ENCODE results near the gene PLEKHG3.

Gene PLEKHG3

GRCh38 chr14:64759555-64759938 is 55.3 kb downstream of the PLEKHG3 start:
- no peak for DNase-seq
- H3K27me3 ChIP-seq (replicated peaks), result no peaks in the 10 kb centered on the region
- in situ Hi-C loops (cut with HindIII; ENCODE audit: low pct_ligation_motif_present, low sequenced_read_pairs), result no loop called here
- peak overlapping the region; percentile 81 for H3K27ac ChIP-seq
- no peak for TF ChIP-seq CTCF (IDR thresholded peaks at IDR 0.05; ENCODE audit: low read depth, low read length, missing control alignments)
- H3K4me3 ChIP-seq (ENCODE audit: low read depth, low read length), result no peak overlapping the region
- no peaks in the 10 kb centered on the region for H3K36me3 ChIP-seq (replicated peaks)

DNA sequence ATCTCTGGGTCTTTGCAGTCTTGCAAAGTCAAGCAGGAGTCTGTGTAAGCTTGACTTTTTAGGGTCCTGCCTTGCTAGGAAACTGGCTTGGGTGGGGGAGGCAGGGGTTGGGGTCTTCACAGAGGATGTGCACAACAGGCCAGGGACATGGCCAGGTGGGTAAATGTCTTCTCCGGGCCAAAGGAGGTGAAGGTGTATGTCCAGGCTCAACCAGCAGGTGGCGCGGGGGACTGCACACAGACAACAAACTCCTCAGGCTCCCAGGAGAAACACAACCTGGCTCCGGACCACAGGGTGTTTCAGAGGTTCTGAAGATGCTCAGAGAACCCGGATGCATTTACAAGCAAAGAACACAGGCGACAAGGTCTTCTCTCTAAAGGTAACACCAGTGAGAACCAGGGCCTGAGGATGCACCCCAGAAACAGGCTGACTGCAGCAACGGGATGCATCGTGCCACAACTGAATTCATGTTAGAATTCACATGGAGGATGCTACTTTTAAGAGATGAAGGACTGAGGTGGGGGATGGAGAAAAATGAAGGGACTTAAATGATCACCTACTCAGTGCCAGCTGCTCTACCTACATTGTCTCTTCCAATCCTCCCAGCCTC is 56.0 kb downstream of the PLEKHG3 start:
- TF ChIP-seq CTCF (IDR thresholded peaks at IDR 0.05; ENCODE audit: low read depth, low read length, missing control alignments), result peak; percentile 86
- Histone ChIP-seq H3K27ac (no peak overlapping the region), H3K36me3 (replicated peaks) (no peaks in the 10 kb centered on the region), H3K27me3 (replicated peaks) (no peaks in the 10 kb centered on the region), H3K4me3 (ENCODE audit: low read depth, low read length) (no peak overlapping the region)
- peak; percentile 54 for DNase-seq
- in situ Hi-C loops (cut with HindIII; ENCODE audit: low pct_ligation_motif_present, low sequenced_read_pairs), result no loop called here

DNA sequence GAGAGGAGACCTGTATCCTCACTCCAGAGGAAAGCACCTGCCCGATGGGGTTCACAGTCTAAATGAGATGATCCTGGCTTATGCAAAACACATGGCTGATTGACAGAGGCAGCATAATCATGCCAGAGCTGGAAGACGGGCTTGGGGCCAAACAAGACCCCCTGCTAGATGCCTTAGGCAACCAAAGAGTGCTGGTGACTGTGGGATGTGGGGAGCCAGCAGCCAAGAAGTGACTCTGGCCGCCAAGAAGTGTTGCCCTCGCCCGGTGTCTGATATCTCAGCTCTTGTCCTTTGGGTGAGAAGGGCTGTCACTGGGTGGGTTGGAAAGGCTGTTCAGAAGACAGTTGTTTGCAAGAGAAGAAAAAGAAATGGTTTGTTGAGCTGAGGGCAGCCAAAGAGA is 56.7 kb downstream of the PLEKHG3 start:
- Histone ChIP-seq H3K27me3 (replicated peaks) (no peaks in the 10 kb centered on the region), H3K27ac (no peak overlapping the region), H3K36me3 (replicated peaks) (no peaks in the 10 kb centered on the region), H3K4me3 (ENCODE audit: low read depth, low read length) (no peak overlapping the region)
- no peak for DNase-seq
- in situ Hi-C loops (cut with HindIII; ENCODE audit: low pct_ligation_motif_present, low sequenced_read_pairs), result no loop called here
- TF ChIP-seq CTCF (IDR thresholded peaks at IDR 0.05; ENCODE audit: low read depth, low read length, missing control alignments), result no peak

DNA sequence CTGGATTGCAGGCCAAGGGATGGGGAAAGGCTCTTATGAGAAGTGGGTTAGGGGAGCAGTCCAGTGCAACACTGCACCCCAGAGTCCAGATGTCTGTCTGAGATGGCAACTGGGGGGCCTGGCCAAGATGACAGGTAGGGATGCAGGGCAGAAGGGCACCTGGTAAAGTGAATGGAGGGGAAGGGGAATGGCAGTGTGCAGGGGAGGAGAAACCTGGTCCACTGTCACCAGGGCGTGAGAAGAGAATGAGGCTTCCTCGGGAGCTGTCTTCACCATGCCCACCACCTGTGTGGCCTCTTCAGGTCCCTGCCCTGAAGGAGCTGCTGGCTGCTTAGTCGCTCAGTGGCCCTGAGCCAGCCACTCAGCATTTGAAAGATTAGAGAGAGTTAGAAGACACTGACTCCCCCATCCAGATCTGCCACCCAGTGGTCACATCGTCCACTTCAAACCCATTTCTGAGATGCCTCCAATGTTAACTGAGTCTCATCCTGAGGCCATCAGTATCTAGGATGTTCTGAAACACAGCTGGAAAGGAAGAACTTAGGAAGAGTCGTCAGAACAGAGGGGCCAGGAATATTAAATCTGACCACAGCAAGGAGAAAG is 57.3 kb downstream of the PLEKHG3 start:
- peak overlapping the region; percentile 16 for H3K27ac ChIP-seq
- H3K27me3 ChIP-seq (replicated peaks), result no peaks in the 10 kb centered on the region
- no peaks in the 10 kb centered on the region for H3K36me3 ChIP-seq (replicated peaks)
- in situ Hi-C loops (cut with HindIII; ENCODE audit: low pct_ligation_motif_present, low sequenced_read_pairs), result no loop called here
- H3K4me3 ChIP-seq (ENCODE audit: low read depth, low read length), result no peak overlapping the region
- DNase-seq, result peak; percentile 15
- TF ChIP-seq CTCF (IDR thresholded peaks at IDR 0.05; ENCODE audit: low read depth, low read length, missing control alignments), result no peak

- Histone ChIP-seq H3K36me3 (replicated peaks) (no peaks in the 10 kb centered on the region), H3K4me3 (ENCODE audit: low read depth, low read length) (no peak overlapping the region), H3K27me3 (replicated peaks) (no peaks in the 10 kb centered on the region), H3K27ac (peak overlapping the region; percentile 16)
- in situ Hi-C loops (cut with HindIII; ENCODE audit: low pct_ligation_motif_present, low sequenced_read_pairs), result no loop called here
- DNase-seq, result peak; percentile 87
- TF ChIP-seq CTCF (IDR thresholded peaks at IDR 0.05; ENCODE audit: low read depth, low read length, missing control alignments), result no peak
Measured at GRCh38 chr14:64762044-64763034, 58.1 kb downstream of the PLEKHG3 start.

Data from brain microvascular endothelial cell (primary cell).